Activated CD8-positive, alpha-beta memory T cell treated with anti-CD3 and anti-CD28 coated beads for 1 hour (primary cell): ENCODE results near the gene NDST1.
"Not testable (repeated sequence)": the region's sequence is repeated elsewhere in the genome, so short reads cannot be mapped to it uniquely, and the experiment has no call there.

ENCODE experiments used
- DNase-seq, 2 donors: peaks; one replicate each; pipeline ENCODE4 v3.0.0-alpha.2; 2020; ENCODE audit warnings: low read depth in 1 of 2; ENCODE audit errors: extremely low read depth in 1 of 2

NDST1 gene

DNA sequence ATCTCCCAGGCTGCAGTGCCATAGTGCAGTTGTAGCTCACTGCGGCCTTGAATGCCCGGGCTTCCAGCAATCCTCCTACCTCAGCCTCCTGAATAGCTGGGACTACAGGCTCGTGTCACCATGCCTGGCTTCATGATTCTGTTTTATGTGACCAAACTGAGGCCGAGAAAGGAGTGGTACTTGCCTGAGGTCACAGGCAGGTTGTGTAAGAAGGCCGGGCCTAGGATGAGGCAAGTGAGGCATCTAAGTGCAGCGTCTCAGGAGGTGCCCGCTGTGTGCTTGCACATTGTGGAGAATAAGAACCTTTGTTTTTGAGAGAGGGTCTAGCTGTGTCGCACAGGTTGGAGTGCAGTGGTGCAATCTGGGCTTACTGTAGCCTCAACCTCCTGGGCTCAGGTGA is 2.1 kb upstream of the NDST1 start:
- no peak for DNase-seq

DNA sequence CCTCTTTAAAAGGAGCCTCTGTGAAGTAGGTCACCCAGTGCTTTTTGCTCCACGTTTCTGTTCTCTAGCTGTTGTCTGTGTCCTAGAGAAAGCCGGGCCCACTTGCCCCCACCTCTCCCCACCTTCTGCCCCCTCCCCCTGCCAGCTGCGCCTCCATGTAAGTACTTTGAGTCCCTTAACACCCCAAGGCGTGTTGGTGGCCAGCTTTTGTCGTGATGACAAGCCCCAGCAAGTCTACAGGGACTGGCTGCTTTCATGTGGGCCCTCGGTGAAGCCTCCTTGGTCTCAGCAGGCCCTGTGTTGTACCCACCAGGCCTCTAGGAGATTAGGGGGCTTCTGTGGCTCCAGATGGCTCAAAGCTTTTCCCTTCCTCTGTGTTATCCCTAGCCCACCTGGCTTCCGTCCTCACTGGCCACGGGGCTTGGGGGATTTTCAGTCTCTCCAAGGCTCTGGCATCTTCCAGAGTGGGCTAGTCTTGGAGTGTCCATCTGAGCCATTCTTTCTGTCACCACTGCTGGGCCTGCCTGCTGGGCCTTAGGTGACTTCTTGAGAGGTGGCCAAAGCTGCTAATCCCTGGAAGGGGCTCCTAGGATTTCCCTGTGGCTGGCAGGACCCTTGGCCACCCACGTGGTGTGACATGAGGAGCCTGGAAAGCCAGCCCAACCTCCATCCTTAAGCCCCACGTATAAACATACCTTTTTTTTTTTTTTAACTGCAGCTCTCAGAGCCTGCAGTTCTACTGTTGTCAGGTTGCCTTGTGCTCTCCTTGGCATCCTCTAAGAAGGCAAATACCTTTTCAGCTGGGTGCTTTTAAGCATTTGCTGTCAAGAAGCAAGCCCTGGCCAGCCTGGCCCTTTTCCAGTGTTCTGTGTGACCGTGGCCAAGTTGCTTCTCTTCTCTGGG is 1.1 kb upstream of the NDST1 start:
- no peak for DNase-seq

GRCh38 chr5:150508277-150508640 is 328 bp downstream of the NDST1 start:
- DNase-seq, result no peak

DNA sequence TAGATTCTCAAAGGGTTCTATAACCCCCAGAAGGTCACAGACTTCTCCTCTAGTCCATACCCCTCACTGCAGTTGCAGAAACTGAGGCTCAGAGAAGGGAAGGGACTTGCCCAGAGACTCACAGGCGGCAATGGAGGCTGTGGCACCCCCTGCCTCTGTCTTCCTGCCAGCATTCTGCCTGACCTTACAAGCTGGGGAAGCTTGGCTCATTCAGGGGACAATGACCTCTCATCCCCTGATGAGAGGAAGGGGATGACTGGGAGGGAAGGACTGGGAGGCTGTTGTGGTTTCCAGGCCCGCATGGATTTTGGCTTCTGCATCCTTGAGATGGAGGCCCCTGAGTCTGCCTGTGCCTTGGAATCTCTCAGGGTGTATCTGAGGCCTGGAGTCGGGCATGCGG is 897 bp downstream of the NDST1 start:
- no peak for DNase-seq

- DNase-seq, result no peak
These were observed 2.1 kb downstream of the NDST1 start for GRCh38 chr5:150509992-150510391.

DNA sequence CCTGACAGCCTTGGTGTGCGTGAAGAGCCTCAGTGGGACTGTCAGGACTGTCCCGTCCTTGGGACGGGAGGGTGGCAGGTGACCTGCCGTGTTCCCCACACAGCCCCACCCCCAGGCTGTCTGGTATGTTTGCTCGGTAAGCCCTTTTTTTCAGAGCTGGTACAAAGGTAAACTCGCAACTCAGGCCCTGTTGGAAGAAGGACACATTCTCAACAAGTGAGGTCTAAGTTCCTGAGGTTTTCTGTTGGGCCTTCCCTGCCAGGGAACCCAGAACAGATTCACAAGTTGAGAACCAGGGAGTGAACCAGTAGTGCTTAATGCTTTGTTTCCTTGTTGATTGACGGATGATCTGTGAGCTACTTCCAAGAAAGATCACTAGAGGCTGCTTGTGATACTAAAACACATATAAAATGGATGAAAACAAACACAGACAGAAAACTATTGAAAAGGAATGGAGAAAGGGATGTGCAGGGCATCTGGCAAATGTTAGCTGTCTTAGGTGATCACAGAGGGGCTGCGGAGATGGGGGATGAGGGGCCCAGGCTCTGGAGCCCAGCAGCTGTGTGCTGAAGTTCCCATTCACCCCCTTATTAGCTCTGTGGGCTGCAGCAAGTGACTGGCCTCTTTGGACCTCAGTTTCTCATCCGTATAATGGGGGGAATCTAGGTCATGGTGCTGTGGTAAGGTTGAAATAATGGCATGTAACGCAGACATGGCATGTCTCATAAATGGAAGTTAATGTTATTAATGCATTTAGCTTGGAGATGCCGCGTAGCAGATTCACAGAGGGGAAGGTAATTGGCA is 2.7 kb downstream of the NDST1 start:
- no peak for DNase-seq

- DNase-seq, result no peak
These were observed 3.8 kb downstream of the NDST1 start for GRCh38 chr5:150511578-150512367.

DNA sequence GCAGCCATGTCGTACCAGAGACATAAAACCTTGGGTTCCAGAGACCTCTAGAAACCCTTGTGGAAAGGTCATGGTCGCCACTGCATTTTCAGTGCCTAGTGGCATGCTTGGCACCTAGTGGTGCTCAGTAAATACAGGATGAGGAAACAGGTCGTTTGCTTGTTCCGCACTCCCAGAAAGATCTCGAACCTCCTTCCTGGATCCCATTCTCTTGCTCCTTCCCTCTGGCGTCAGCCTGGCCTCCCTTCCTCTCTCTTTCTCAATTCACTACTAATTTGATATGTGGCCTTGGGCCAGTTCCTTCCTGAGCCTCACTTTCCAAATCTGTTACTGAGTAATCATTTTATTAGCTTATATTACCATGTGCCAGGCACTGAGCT is 4.4 kb downstream of the NDST1 start:
- no peak for DNase-seq

- no peak for DNase-seq
These were observed 5.7 kb downstream of the NDST1 start for GRCh38 chr5:150513375-150514309.

- no peak for DNase-seq
These were observed 6.8 kb downstream of the NDST1 start for GRCh38 chr5:150514708-150515211.

- DNase-seq, result no peak
These were observed 7.5 kb downstream of the NDST1 start for GRCh38 chr5:150515446-150515845.

DNA sequence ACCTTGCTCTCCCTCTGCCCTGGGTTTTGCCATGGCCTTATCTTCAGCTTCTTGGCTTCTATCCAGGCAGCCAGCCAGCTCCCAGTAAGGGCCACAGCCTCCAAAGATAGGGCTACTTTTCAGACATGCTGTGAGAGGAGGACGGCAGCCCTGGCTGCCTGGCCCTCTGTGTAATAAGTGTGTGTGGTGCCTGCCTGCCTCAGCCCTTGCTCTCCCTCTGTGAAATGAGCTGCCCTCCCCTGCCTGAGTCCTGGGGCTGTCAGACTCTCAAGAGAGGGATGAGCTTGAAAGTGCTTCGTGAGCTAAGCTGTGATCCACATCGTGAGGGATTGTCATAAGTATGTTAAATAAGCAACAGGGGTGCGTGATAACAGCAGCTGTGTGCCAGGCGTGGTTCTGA is 8.1 kb downstream of the NDST1 start:
- no peak for DNase-seq

GRCh38 chr5:150517272-150518152 is 9.6 kb downstream of the NDST1 start:
- DNase-seq, result no peak

- not testable (repeated sequence) for DNase-seq
These were observed 11.0 kb downstream of the NDST1 start for GRCh38 chr5:150518712-150519559.

DNA sequence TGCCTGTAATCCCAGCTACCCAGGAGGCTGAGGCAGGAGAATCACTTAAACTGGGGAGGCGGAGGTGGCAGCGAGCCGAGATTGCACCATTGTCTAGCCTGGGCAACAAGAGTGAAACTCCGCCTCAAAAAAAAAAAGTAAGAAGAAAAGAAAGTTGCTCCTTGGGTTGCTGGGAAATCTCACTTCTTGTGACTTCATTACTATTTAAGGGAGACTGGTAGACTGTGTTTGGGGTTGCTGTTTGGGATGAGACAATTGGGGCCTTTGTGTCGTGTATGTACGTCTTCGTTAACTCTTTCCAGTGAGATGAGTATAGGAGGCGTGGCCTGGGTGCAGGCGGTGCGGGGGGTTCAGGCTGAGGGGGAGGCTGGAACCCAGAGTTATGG is 11.6 kb downstream of the NDST1 start:
- DNase-seq, result no peak

GRCh38 chr5:150519978-150520377 is 12.0 kb downstream of the NDST1 start:
- no peak for DNase-seq

- no peak for DNase-seq
These were observed 13.0 kb downstream of the NDST1 start for GRCh38 chr5:150520747-150521521.

GRCh38 chr5:150521522-150521817 is 13.5 kb downstream of the NDST1 start:
- no peak for DNase-seq
